Amygdala (tissue), 56 donors: ENCODE measurements around the gene IL1RAPL2.
A peak's percentile ranks its signal among the peaks of the same experiment; 100 is the strongest.
"Not testable (repeated sequence)": the region's sequence is repeated elsewhere in the genome, so short reads cannot be mapped to it uniquely, and the experiment has no call there.

Experiments used
- DNase-seq, 56 donors: peaks; one replicate each; lab custom pipeline; 2025; lab: John Stamatoyannopoulos, UW

IL1RAPL2 gene

GRCh38 chrX:104669063-104669462 is 103.1 kb downstream of the IL1RAPL2 start:
- DNase-seq, result no peak

DNA sequence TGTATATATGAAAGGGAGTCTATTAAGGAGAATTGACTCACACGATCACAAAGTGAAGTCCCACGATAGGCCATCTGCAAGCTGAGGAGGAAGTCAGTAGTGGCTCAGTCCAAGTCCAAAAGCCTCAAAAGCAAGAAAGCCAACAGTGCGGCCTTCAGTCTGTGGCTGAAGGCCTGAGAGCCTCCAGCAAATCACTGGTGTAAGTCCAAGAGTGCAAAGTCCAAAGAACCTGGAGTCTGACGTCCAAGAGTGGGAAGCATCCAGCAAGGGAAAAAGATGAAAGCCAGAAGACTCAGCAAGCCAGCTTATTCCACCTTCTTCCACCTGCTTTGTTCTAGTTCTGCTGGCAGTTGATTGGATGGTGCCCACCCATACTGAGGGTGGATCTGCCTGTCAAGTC is 104.1 kb downstream of the IL1RAPL2 start:
- no peak for DNase-seq

DNA sequence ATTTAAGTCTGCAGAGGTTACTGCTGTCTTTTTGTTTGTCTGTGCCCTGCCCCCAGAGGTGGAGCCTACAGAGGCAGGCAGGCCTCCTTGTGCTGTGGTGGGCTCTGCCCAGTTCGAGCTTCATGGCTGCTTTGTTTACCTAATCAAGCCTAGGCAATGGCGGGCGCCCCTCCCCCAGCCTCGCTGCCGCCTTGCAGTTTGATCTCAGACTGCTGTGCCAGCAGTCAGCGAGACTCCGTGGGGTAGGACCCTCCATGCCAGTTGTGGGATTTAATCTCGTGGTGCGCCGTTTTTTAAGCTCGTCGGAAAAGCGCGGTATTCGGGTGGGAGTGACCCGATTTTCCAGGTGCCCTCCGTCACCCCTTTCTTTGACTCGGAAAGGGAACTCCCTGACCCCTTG is 111.5 kb downstream of the IL1RAPL2 start:
- DNase-seq, result not testable (repeated sequence)

DNA sequence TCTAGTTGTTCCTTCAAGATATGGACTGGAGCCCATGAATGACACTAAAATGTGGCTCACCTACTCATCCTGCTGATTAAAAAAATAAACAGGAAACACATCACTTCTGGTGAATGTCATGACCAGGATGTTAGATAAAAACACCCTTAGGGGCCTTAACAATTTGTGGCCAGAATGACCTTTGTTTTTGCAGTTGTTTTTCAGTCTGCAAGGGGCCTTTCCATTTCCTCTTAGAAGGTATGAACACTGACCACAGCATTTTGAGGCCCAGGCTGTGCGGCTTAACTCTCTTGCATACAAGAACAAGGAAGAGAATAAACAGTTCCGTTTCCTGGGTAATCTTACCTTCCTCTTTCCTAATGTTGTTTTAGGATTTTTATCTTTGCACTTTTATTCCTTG is 113.2 kb downstream of the IL1RAPL2 start:
- no peak for DNase-seq

DNA sequence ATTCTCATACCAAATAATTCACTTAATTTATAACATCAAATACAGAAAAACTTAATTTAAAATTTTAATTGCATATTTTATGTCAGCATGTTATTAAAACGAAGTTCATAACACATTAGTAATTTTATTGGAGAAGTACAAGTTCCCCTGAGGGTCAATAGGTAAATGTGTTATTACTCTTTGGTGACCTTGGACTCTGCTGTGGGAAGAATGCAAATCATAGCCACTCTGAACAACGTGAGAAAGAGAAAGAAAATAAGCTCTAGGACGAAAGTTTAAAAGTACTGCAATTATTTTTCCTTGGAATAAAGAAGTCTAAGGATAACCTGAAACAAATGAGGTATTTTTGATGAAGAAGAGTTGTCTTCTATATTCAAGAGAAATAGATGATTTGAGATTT is 115.2 kb downstream of the IL1RAPL2 start:
- no peak for DNase-seq

DNA sequence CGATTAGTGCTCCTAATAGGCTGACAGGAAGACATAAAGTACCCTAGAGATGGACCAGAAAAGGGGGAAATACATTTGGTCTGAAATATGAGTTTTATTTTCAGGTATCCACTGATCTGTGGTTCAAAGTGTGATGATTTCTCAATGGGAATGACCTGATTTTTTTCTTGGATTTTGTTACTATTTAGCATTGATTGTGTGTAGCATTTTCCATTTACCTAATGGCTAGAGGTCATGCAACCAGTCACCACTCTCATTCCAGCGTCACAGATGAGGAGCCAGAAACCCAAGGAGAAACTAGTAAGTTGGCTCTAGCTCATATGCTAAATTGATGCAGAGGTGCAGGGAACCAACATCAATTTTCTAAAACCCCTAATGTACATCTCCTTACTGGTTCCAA is 118.1 kb downstream of the IL1RAPL2 start:
- DNase-seq, result no peak

DNA sequence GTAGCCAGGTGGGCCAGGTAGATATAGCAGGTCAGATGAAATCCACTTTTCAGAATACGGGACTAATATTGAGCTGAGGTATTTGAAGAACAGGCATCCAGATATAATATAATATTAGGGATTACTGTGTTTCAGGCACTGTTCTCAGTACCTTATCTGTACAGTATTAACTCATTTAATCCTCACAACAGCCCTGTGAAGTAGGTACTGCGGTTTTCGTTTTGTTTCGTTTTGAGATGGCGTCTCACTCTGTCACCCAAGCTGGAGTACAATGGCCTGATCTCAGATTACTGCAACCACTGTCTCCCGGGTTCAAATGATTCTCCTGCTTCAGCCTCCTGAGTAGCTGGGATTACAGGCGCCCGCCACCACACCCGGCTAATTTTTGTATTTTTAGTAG is 129.6 kb downstream of the IL1RAPL2 start:
- no peak for DNase-seq

GRCh38 chrX:104696667-104697066 is 130.7 kb downstream of the IL1RAPL2 start:
- no peak for DNase-seq

- no peak for DNase-seq
These were observed 131.3 kb downstream of the IL1RAPL2 start for GRCh38 chrX:104697294-104697693.

GRCh38 chrX:104707042-104707441 is 141.0 kb downstream of the IL1RAPL2 start:
- DNase-seq, result no peak

GRCh38 chrX:104707572-104707971 is 141.6 kb downstream of the IL1RAPL2 start:
- DNase-seq, result no peak

DNA sequence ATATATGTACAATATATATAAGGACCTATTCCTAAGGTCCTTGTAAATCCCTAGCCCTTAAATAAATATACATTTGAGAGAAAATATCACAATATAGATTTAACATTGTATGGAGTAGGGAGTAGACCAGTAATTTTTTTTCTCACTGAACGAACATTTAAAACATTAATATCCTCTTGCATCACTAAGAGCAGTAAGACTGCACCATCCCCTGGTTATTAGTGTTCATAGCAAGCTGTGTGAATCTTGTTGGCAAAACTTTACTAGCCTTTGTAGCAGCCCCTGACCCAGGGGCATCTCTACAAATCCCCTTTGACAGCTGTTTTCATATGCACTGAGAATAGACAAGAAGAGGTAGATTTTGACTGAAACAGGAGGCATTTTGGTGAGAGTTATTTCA is 146.5 kb downstream of the IL1RAPL2 start:
- DNase-seq, result no peak

DNA sequence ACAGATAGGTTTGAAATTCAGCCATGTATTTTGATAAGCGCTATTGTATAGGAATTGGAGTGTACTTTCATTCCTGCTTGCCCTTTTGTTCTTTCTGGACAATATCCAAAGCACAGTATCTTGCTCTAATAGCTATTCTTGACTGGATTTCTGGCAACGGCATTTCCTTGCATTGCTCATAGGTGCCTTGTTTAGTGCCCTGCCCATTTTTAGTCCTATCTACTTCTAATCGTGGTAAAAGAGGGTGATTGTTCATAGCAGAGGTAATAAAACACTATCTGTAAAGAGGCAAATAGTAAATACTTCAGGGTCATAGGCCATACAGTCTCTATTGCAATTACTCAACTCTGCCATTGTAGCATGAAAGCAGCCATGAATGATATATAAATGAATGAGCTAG is 155.9 kb downstream of the IL1RAPL2 start:
- no peak for DNase-seq

- DNase-seq, result no peak
These were observed 162.5 kb downstream of the IL1RAPL2 start for GRCh38 chrX:104728456-104728855.

DNA sequence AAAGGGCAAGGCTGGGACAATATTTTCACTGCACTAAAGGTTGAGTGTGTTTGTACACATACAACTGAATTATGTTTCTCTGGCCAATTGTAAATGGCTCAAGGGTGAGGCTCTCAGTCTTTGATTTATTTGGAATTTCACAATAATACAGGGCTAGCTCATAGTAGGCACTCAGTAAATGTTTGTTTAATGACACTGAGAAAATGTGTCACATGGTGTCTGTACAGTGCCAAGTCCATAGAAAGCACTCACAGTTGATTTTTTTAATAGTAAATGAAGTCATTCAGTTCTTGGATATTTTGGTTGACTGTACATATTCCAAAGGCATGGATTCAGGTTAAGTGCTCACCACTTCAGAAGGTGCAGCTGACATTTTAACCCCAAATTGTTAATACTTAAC is 176.4 kb downstream of the IL1RAPL2 start:
- no peak for DNase-seq

- no peak for DNase-seq
These were observed 179.2 kb downstream of the IL1RAPL2 start for GRCh38 chrX:104745152-104745551.

GRCh38 chrX:104749951-104750610 is 184.1 kb downstream of the IL1RAPL2 start:
- peak in 1 of 56 donors; percentile 1 for DNase-seq

- no peak for DNase-seq
These were observed 196.6 kb downstream of the IL1RAPL2 start for GRCh38 chrX:104762641-104763040.

GRCh38 chrX:104789784-104790183 is 223.8 kb downstream of the IL1RAPL2 start:
- no peak for DNase-seq

DNA sequence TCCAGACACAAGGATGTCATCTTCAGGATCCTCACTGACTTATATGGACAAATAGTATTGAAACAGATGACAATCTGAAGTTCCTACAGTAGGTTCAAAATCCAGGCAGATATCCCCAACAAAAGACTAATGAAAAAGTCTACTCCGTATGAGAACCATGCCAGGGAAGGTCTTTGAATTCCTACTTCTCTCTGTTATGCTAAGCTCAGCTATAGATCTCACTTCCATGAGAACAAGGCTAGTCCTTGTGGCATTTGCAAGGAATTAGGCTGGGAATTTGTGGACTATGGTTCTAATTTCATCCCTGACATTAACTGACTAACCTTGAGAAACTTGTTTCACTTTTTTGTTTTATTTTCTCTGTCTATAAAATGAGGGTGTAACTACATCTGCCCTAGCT is 229.8 kb downstream of the IL1RAPL2 start:
- DNase-seq, result no peak

DNA sequence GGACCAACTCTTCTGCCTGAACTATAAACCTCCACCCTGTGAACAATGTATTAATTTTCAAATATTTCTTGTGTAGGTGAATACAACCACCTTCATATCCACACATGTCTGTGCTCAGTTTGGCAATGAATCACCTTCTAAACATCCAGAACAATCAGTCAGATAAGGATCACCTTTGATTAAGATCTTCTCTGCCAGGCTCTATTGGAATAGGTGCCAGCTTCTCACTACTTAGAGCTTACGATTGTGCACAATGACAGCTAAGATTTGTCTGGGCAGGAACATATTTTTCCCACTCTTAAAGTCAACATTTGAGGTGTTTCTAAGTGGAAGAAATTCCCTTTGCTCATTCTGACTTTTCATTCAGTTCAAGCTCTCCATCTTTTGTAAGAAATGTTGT is 237.2 kb downstream of the IL1RAPL2 start:
- DNase-seq, result no peak

DNA sequence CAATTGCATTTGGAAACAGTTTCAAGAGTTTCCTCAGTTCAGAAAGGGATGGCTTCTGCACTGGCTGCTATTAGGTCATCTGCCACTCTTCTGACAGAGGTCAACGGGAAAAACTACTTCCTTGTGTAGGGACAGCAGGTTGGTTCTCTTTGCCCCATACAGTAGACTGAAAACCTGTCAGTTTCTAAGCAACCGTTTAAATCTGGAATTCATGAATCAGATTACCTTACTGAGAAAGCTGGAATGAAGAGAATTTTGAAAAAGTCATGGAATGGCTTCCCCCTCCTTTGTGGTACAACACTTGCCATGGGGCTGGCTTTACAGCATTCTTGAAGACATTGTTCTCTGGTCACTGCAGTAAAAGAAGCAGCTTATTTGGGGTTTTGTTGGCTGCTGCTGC is 240.3 kb downstream of the IL1RAPL2 start:
- no peak for DNase-seq

GRCh38 chrX:104833401-104833800 is 267.4 kb downstream of the IL1RAPL2 start:
- DNase-seq, result no peak
